GOT3 (cell line): ENCODE data around the gene GLDN.
A peak's percentile ranks its signal among the peaks of the same experiment; 100 is the strongest.

ENCODE experiments used
- DNase-seq: peaks from one replicate; lab custom pipeline; 2025; ENCODE audit warnings: mixed read lengths; lab: John Stamatoyannopoulos, UW

GLDN gene

DNA sequence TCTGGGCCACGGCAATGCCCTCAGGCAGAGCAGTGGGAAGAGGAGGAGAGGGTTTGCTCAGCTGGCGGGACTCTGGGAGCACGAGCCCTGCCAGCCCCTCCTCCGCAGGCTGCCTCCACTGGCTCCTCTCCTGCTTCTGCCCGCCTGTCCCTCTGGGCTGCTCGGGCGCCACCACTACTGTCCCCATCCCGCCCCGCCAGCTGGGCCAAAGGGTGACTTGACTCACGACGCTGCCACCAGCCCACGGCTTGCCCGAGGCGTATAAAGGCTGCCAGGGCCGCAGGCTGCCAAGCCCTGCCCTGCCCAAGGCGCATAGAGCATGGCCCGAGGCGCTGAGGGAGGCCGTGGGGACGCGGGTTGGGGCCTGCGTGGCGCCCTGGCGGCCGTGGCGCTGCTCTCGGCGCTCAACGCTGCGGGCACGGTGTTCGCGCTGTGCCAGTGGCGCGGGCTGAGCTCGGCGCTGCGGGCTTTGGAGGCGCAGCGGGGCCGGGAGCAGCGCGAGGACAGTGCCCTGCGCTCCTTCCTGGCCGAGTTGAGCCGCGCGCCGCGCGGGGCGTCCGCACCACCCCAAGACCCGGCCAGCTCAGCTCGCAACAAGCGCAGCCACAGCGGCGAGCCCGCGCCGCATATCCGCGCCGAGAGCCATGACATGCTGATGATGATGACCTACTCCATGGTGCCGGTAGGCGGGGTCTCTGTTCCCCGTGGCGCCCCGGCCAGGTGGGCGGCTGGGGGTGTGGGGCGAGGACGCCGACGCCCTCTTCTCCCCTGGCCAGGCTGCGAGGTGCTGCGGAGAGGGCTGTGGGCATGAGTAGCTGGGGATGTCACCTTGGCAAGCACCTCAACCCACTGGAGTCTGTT lies at the start of gene GLDN:
Gene GLDN, plus strand, starts transcription at position 290 of the 861 bp plus-strand sequence. Its CDS starts 30 bp downstream, at position 320.
- peak; percentile 15 for DNase-seq

GRCh38 chr15:51298620-51299019 lies 42.8 kb upstream of the GLDN start:
- DNase-seq = no peak

- no peak for DNase-seq
Observed at GRCh38 chr15:51299187-51300015, 42.1 kb upstream of the GLDN start.

DNA sequence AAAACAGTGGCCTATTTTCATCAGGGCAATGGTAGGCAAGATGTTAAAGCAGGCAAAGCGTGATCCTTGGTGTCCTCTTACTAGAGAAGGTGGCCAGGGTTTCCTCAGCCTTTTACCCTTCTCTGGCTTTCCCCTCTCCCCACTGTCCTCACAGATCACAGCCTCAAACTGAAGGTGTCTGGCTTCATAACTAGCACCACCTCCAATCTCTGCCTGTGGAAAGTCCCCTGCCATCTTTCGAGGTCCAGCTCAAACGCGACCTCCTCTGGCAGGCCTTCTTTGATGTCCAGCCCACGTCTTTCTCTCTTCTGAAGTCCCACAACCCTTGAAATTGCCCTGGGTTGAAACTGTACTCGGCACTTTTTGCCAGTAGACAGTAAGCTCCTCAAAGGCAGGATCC lies 39.0 kb upstream of the GLDN start:
- no peak for DNase-seq

GRCh38 chr15:51303462-51303980 lies 37.9 kb upstream of the GLDN start:
- no peak for DNase-seq

GRCh38 chr15:51307325-51307724 lies 34.1 kb upstream of the GLDN start:
- no peak for DNase-seq

DNA sequence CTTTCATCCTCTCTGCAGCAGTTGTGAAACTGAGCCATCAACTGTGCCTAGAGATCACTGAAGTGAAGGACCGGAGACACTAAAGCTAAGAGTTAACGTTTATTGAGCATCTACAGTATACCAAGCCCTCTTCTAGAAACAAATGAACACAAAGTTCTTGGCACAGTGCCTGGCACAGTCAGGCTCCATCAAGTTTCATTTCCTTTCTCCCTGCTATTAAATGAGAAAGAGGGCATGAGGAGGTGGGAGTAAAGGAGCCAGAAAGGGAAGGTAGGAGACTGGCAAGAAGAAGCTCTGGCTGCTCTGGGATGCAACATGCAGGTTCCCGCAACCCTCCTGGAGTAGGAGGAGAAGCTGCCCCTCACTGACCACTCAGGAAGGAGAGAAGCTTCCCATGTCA lies 33.6 kb upstream of the GLDN start:
- DNase-seq = no peak

GRCh38 chr15:51310064-51310463 lies 31.4 kb upstream of the GLDN start:
- no peak for DNase-seq

DNA sequence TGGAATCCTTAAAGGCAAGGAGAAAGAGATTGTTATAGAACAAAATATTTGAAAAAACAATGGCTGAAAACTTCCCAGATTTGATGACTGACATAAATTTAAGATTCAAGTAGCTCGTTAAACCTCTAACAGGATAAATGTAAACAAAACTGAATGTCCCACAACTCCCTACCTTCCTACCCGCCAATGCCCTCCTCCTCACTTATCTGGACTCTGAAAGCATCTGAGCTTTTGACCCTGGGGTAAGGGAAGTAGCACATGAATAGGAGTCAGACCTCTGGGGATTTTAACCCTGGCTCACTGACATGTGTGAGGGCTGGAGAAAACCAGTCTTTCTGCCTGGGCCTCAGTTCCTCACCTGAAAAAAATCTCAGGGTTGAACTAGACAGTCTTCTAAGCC lies 29.9 kb upstream of the GLDN start:
- no peak for DNase-seq

DNA sequence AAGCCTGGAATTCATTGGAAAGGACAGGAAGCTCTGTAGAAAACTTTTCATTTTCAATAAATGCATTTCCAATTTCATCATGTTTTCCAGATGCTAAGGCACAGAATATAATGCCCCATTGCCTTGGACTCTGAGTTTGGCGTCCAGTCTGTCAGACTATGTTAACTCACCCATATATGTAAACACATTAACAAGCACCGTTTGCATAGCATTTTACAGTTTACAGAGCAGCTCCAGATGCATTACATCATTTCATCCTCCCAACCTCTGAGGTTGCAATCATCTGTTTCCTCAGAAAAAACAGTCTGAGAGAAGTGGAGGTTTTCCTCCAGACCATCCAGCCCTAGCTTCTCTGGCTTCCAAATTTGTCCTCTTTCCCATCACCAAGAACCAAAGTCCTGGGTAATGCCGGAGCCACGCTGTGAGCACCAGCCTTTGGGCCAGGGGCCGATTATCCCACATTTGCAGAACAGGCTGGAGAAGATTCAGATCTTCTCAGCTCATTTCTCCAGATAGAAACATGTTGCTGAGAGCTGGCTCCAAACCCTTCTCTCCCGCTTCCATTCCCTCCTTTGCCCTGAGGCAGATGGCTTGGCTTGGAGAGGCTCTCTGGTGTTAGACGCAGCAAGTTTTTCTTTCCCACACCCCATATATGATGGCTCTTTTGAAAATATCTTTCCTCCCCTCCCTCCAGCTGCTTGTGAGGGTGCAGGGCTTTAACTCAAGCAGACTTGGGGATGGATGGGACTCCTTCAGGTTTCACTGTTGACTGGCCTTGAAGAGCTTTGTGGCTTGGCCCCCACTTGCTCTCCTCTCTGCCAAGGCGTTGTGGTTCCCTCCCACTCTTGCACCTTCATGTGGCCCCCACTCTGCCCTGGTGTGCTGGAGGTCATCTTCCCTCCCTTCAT lies 29.0 kb upstream of the GLDN start:
- no peak for DNase-seq

GRCh38 chr15:51313074-51313393 lies 28.4 kb upstream of the GLDN start:
- no peak for DNase-seq

- DNase-seq = no peak
Observed at GRCh38 chr15:51313644-51314280, 27.7 kb upstream of the GLDN start.

- DNase-seq = no peak
Observed at GRCh38 chr15:51314391-51315337, 26.8 kb upstream of the GLDN start.

DNA sequence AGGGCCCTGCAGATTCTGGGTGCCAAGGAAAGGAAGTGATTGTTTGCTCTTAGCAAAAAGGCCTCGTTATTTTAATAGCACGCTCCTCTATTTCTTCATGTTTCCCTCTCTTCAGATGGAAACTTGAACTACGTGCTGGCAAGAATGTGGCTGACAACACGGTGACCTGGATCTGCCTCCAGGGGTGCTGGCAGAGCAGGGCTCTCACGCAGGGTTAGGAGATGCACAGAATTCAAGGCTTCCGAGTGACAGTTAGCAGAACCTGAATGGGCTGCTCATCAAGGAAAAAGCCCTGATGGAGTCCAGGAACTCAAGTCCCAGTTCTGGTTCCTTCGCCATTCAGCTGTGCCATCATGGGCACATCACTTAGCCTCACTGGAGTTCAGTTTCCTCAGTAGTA lies 25.7 kb upstream of the GLDN start:
- DNase-seq = no peak

GRCh38 chr15:51316636-51317035 lies 24.8 kb upstream of the GLDN start:
- no peak for DNase-seq

DNA sequence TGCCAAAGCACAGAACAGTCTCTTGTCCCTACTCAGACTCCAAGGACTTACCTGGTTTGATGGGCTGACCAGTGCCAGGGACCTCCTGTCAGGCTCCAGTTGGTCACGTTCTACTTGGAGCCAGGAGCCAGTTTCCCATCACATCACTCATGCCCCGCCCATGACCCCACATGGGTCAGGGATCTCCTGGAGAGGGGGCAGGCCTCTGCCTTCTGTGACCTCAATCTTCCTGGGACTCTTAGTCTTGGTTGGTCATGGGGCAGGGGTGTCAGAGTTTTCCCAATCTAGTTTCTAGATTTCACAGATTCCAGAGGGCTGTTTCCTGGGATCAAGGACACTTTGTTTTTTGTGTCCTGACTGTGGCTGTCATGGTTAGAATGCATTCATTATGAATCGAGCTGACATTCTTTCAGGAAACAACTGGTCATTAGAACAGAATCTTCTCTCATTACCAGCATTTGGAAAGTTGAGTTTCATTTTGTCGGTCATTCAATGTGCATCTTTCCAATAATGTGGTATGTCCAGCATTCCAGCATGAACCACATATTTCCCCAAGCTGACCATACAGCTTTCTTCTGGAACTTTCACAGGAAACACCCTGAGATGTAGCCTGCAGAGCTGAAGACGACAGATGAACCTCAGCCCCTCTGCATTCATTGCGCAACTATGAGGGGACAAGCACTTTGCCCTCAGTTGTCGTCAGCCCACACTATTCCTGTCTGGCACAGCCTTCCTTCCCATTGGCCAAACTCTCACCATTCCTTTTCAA lies 22.9 kb upstream of the GLDN start:
- no peak for DNase-seq

GRCh38 chr15:51319539-51319938 lies 21.9 kb upstream of the GLDN start:
- DNase-seq = no peak

- no peak for DNase-seq
Observed at GRCh38 chr15:51320843-51321242, 20.6 kb upstream of the GLDN start.

GRCh38 chr15:51321316-51321715 lies 20.1 kb upstream of the GLDN start:
- no peak for DNase-seq
